ENCODE data around the gene SPEM3. TPM values are rescaled to one million over a fixed set of nuclear protein-coding genes. Genes with fewer than 3 reads are reported as not detected.

SPEM3 gene
- total RNA-seq, 2 experiments from 2014 or later: not detected

DNA sequence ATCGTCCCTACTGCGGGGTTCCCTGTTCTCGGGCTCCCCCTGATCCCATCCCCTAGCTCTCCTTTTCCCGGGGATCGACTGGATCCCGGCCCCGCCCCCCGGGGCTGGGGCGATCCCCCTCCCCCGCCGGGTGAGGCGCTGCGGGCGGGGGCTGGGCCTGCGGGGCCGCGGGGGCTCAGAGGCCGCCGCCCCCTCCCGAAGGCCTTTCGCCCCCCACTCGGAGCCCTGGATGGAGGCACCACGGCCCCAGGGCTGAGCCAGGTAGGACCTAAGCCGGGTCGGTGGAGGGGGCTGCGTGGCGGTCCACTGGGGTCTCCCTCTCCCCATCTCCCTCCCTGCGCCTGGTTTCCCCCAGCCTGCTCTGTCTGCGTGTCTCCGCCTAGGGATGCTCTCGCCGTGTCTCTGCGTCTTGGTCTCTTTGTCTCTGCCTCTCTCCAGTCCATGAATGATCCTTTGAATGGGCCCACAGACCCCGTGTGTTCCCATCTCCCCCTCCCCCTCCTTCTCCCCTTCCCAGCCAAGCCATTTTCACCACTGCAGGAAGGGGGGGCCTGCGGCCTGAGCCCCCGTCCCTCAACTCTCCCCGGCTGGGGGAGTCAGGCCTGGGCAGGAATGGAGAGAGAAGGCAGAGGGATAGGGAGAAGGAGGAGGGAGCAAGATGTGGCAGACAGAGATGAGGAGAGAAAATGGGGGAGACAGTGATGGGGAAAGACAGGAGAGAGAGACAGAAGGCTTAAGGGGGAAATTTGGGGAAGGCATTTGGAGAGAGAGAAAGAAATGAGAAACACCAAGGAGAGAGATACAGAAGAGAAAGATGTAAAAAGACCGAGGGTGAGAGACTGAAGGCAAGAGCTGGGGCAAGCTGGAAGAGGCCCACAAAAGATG is 23.1 kb upstream of the SPEM3 start:
- H2AFZ ChIP-seq (ENCODE audit: low read length): no peak overlapping the region
- no peaks in the 10 kb centered on the region for H3K36me3 ChIP-seq (ENCODE audit: insufficient read depth, low read length)
- H3K9me3 ChIP-seq (ENCODE audit: low read length): no peaks in the 10 kb centered on the region
- H3K4me1 ChIP-seq (ENCODE audit: insufficient read depth, low read length, poor library complexity, severe bottlenecking): peaks cover 6% of the 10 kb centered on the region
- CTCF ChIA-PET (ENCODE audit: unreplicated experiment): no interaction called here
- no peak for DNase-seq (ENCODE audit: low spot score)
- H3K79me2 ChIP-seq (ENCODE audit: insufficient read depth, low read depth, low read length): no peaks in the 10 kb centered on the region
- TF ChIP-seq, protein P1, sequence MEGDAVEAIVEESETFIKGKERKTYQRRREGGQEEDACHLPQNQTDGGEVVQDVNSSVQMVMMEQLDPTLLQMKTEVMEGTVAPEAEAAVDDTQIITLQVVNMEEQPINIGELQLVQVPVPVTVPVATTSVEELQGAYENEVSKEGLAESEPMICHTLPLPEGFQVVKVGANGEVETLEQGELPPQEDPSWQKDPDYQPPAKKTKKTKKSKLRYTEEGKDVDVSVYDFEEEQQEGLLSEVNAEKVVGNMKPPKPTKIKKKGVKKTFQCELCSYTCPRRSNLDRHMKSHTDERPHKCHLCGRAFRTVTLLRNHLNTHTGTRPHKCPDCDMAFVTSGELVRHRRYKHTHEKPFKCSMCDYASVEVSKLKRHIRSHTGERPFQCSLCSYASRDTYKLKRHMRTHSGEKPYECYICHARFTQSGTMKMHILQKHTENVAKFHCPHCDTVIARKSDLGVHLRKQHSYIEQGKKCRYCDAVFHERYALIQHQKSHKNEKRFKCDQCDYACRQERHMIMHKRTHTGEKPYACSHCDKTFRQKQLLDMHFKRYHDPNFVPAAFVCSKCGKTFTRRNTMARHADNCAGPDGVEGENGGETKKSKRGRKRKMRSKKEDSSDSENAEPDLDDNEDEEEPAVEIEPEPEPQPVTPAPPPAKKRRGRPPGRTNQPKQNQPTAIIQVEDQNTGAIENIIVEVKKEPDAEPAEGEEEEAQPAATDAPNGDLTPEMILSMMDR (conservative IDR thresholded peaks at IDR 0.05; ENCODE audit: low read length): no peak
- TF ChIP-seq EZH2phosphoT487 (IDR thresholded peaks at IDR 0.05; ENCODE audit: borderline replicate concordance, low read depth, low read length): no peak
- POLR2A ChIA-PET: interaction anchor here (0.6 kb wide), 1 partner anchor 182 kb away, joined by 4 read pairs; no protein-coding TSS in a partner anchor
- intact Hi-C loops (cut with micrococcal nuclease; ENCODE audit: unreplicated experiment): no loop called here
- no peak overlapping the region for H3K4me2 ChIP-seq (ENCODE audit: low read length)
- H3K9me2 ChIP-seq (ENCODE audit: insufficient read depth, low read length): no peaks in the 10 kb centered on the region
- H3K4me3 ChIP-seq (ENCODE audit: low read depth, low read length, poor library complexity, severe bottlenecking): no peak overlapping the region
- BruUV-seq (replicated peaks): no TSS peak
- no peak overlapping the region for H3K27ac ChIP-seq (ENCODE audit: low read depth, low read length, poor library complexity, severe bottlenecking)
- no peaks in the 10 kb centered on the region for H4K20me1 ChIP-seq (ENCODE audit: insufficient read depth, low read length)

DNA sequence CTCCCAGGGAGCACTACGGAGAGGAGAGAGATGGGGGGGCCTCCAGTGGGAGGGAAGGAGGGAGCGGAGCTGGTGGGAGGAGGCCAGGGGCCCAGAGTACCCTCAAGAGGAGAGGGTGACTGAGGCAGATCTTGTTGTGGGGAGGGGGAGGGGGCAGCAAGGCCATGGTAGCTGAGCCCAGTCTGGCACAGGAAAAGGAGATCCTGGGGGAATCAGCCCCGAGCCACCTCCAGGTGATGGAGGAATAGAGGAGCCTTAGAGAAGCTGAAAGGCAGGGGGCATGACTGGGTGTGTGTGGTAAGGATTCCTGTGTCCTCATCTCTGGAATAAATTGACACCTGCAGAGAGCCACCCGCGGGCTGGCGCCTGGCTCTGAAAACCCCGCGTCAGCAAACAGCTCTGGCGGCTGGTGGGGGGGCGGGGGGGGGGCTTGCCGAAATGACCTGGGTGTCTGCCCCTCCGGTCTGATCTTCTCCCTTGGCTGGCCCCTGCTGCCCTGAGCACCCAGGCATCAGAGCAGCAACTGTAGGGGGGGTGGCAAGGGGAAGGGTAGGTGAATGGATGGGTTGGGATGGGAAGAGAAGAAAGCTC is 22.3 kb upstream of the SPEM3 start:
- POLR2A ChIA-PET: no interaction called here

More for the DNA sequence above, 22.3 kb upstream of the SPEM3 start:
- Histone ChIP-seq H2AFZ (ENCODE audit: low read length) (no peak overlapping the region), H3K27ac (ENCODE audit: low read depth, low read length, poor library complexity, severe bottlenecking) (no peak overlapping the region), H3K9me3 (ENCODE audit: low read length) (no peaks in the 10 kb centered on the region), H3K79me2 (ENCODE audit: insufficient read depth, low read depth, low read length) (no peaks in the 10 kb centered on the region), H3K4me2 (ENCODE audit: low read length) (no peak overlapping the region), H3K4me3 (ENCODE audit: low read depth, low read length, poor library complexity, severe bottlenecking) (no peak overlapping the region), H4K20me1 (ENCODE audit: insufficient read depth, low read length) (no peaks in the 10 kb centered on the region), H3K4me1 (ENCODE audit: insufficient read depth, low read length, poor library complexity, severe bottlenecking) (peaks cover 6% of the 10 kb centered on the region), H3K9me2 (ENCODE audit: insufficient read depth, low read length) (no peaks in the 10 kb centered on the region), H3K36me3 (ENCODE audit: insufficient read depth, low read length) (no peaks in the 10 kb centered on the region)
- no TSS peak for BruUV-seq (replicated peaks)
- CTCF ChIA-PET (ENCODE audit: unreplicated experiment): no interaction called here
- intact Hi-C loops (cut with micrococcal nuclease; ENCODE audit: unreplicated experiment): no loop called here
- no peak for DNase-seq (ENCODE audit: low spot score)
- TF ChIP-seq, protein P1 (conservative IDR thresholded peaks at IDR 0.05; ENCODE audit: low read length): no peak
- TF ChIP-seq EZH2phosphoT487 (IDR thresholded peaks at IDR 0.05; ENCODE audit: borderline replicate concordance, low read depth, low read length): no peak
